Cortex of kidney (tissue), 1 donor: ENCODE data around the gene ACTN3.
"Not testable (repeated sequence)": the region's sequence is repeated elsewhere in the genome, so short reads cannot be mapped to it uniquely, and the experiment has no call there.

ENCODE experiments used
- DNase-seq: peaks from one replicate; lab custom pipeline; 2025; lab: John Stamatoyannopoulos, UW

Gene ACTN3

GRCh38 chr11:66600219-66600618, 53.5 kb downstream of the ACTN3 start:
- DNase-seq = no peak

- no peak for DNase-seq
Observed at GRCh38 chr11:66600631-66601233, 54.0 kb downstream of the ACTN3 start.

GRCh38 chr11:66603072-66603471, 56.4 kb downstream of the ACTN3 start:
- DNase-seq = no peak

GRCh38 chr11:66604155-66604554, 57.5 kb downstream of the ACTN3 start:
- DNase-seq = no peak

GRCh38 chr11:66606608-66607007, 59.9 kb downstream of the ACTN3 start:
- not testable (repeated sequence) for DNase-seq

GRCh38 chr11:66607126-66607834, 60.6 kb downstream of the ACTN3 start:
- DNase-seq = no peak

- DNase-seq = no peak
Observed at GRCh38 chr11:66609721-66610617, 63.3 kb downstream of the ACTN3 start.

GRCh38 chr11:66612458-66612857, 65.8 kb downstream of the ACTN3 start:
- DNase-seq = no peak
